SIG-M5 (cell line): ENCODE measurements around the gene UROS.

Experiments used
- DNase-seq: peaks from one replicate; lab custom pipeline; 2025; lab: John Stamatoyannopoulos, UW

UROS gene

GRCh38 chr10:125836746-125837145, 13.7 kb upstream of the UROS start:
- DNase-seq: no peak

DNA sequence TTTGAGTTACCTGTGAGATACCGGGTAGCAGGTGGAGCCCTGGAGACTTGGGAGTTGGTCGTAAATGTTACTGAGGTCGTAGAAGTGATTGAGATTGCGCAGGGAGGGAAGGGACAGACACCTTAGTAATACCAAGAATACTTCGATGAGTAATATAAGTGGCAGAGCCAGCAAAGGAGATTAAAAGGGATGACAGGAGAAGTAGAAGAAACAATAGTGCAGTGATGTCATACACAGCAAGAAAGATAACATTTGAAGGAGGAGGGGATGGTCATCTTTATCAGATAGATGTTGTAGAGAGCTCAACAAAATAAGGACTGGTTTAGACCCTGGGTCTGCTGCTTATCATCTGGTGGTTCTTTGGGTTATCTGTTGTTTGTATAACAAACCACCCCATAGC, 5.3 kb upstream of the UROS start:
- DNase-seq: no peak

- DNase-seq: no peak
These were observed 4.1 kb upstream of the UROS start for GRCh38 chr10:125827133-125827532.

GRCh38 chr10:125824736-125825135, 1.7 kb upstream of the UROS start:
- DNase-seq: no peak

- no peak for DNase-seq
These were observed 699 bp upstream of the UROS start for GRCh38 chr10:125823663-125824251.

DNA sequence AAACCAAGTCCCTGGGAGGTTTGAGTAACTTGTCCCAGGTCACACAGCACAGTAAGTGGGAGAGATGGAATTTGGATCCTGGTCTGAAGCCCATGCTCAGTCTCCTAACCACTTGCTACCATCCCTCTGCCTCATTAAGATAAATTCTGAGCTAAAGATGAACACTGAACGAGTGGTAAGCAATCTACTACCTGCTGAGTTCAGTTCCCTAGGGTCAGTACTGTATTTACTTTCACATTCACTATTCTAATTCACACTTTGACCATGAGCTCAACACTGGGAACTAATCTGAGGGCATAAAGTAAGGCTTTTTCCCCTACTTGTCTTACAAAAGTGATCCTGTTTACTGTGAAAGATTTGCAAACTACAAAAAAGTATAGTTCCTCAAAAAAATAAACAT, 2.4 kb downstream of the UROS start:
- DNase-seq: no peak

DNA sequence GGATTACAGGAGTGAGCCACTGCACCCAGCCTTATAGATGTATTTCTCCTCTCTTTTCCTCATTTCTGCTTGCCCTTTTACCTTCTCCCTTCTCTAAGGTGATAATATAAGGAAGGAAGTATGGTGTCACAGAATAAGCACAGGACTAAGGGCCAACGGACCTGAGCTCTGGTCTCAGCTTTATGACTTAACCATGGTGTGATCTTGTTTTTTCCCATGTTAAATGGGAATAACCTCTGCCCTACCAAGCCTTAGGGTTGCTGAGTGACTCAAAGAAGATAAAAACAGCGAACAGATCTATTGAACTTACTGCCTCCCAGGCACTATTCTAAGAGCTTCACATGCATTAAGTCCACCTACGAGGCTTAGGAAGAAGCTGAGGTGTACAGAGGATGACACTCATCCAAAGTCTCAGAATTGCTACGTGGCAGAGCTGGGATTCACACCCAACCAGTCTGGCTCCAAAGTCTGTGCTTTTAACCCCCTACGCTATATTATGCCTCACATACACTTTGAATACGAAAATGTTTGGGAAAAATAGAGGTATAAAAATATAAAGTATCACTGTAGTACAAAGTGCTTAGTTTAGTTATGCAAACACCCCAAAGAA, 5.6 kb downstream of the UROS start:
- no peak for DNase-seq

DNA sequence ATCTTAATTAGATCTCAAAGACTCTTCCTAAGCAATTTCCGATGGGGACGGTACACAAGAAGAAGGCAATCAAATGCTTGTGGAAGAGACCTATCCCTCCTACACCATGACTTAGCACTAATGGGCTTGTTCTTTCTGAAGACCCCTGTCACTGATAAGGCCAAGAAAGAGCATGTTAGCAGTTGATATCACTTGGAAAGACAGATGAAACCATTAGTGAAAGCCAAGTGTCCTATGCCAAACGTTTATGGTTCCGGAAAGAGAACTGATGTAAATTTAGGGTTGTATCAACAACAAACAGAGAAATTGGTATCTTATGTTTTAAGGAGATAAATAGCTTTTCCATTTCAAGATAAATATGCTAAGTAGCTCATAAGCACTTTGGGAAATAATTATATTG, 6.5 kb downstream of the UROS start:
- no peak for DNase-seq

GRCh38 chr10:125815764-125816163, 7.3 kb downstream of the UROS start:
- no peak for DNase-seq

GRCh38 chr10:125812128-125812750, 10.8 kb downstream of the UROS start:
- DNase-seq: no peak

GRCh38 chr10:125811251-125811650, 11.8 kb downstream of the UROS start:
- no peak for DNase-seq

DNA sequence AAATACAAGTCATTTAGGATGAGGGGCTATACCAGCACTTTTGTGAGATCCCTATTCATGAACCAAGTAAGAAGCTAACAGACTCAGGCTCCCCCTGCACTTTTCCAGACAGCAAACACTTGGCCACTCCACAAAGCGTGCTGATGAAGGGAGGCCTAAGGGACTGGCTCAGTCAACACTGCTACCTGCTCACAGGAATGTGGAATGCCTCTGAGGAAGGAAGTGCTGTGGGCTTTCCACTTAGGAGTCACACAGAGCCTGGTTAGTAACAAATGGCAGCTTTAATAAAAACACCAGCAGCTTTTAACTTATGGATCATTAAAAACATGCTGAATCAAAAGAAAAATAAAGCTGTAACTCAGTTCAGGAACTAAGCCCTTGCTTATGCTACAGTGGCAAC, 15.0 kb downstream of the UROS start:
- DNase-seq: no peak

DNA sequence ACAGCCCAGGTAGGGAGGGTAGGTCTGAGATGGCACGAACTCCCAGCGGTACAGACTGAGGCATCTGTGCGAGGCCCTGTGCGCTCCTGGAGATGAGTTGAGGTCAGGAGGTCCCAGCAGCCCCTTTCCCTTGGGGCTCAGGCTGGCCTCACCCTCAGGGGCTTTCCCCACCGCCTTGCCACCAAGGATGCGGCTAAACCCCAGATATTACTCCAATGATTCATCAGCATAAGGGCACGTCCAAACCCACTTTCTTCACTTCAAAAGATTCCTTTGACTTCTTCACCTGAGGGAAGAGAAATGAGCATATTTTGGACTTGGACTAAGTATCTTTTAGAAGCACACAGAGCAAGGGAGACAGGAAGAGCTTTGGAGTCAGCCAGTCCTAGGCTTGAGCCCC, 20.3 kb downstream of the UROS start:
- no peak for DNase-seq

GRCh38 chr10:125802131-125802530, 20.9 kb downstream of the UROS start:
- DNase-seq: no peak

GRCh38 chr10:125801574-125801973, 21.5 kb downstream of the UROS start:
- DNase-seq: no peak

DNA sequence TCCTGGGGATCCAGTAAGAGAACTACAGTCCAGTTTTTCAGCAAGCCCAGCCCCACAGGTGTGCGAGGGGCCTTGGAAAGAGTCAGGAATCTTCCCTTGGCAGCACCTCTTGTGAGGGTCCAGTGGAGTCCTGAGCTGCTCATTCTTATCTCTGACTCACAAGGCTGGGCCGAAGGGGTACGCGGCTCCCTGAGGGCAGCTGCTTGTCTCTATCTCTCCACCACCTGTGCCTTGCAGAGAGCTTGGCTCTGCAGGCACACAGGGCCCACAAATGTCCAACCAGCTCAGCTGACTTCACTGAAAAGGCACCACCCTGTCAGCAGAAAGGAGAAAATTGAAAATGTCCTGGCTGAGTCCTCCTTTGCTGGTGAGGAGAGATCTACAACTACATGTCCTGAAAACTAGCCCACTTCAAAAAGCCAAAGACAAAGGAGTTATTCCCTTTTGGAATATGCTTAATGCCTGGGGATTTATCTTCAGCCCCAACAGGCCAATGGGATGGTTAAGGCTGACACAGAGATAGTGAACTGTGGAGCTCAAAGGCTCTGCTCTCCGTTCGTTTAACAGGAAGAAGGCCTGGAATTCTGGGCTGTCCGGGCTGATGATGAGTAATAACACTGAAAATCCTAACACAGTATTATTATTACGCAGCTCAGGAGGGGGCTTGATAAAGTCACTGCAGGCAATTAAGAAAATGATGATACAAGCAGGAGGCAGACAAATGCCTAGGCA, 23.4 kb downstream of the UROS start:
- DNase-seq: no peak

- DNase-seq: no peak
These were observed 24.9 kb downstream of the UROS start for GRCh38 chr10:125797994-125798662.

- no peak for DNase-seq
These were observed 25.6 kb downstream of the UROS start for GRCh38 chr10:125797424-125797823.

GRCh38 chr10:125795637-125796190, 27.3 kb downstream of the UROS start:
- no peak for DNase-seq

- no peak for DNase-seq
These were observed 27.9 kb downstream of the UROS start for GRCh38 chr10:125795128-125795527.

DNA sequence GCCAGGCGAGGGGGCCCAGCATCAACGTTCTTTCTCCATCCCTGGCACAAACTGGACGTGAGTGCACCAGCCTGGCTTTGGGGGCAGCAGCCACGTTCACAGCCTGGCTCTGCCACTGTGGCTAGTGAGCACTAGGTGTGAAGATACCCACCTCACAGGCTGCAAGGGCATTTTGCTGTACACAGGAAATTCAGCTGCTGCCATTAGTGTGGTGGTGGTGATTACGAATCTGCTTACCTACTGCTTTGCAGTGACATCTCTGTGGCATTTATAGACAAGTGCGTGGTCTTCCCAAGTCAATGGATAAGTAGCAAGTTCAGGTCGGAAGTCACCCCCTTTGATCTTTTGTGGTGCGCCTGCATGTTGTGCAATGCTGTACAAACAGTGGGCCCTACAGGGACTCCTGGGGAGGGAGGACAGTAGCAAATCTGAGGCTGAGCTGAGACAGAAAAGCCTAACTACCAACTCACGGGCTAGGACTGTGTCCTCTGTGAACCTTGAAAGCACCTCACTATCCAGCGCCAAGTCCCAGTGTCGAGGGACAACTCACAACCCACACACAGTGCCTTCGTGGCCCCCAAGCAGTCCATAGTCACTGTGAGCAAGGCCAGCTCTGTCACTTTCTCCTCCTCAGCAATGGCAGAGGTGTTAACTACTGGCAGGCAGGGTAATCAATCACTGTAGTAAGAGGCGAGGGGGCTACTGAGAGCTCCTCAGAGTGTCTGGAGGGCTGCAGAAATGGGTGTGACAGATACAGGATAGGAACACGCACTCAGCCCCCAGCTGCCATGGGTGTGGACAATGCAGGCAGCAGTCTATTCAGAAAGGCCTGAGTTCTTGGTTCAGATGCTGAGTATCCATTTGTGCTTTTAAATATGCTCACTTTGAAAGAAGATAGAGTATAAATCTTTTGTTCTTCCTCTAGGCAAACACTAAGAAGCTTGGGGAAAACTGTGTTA, 30.4 kb downstream of the UROS start:
- no peak for DNase-seq
